ENCODE results near the gene HOXB1.
"Not testable (repeated sequence)": the region's sequence is repeated elsewhere in the genome, so short reads cannot be mapped to it uniquely, and the experiment has no call there.

DNA sequence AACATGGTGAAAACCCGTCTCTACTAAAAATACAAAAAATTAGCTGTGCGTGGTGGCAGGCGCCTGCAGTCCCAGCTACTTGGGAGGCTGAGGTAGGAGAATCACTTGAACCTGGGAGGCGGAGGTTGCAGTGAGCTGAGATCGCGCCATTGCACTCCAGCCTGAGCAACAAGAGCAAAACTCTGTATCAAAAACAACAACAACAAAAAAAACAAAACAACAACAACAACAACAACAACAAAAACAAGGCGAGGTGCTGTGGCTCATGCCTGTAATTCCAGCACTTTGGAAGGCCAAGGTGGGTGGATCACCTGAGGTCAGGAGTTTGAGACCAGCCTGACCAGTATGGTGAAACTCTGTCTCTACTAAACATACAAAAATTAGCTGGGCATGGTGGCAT is 21.1 kb downstream of the HOXB1 start:
- not testable (repeated sequence) for TF ChIP-seq POLR2AphosphoS5 (IDR thresholded peaks at IDR 0.05; ENCODE audit: low read depth, low read length); MAFK (IDR thresholded peaks at IDR 0.05; ENCODE audit: low read depth, low read length); JUND (IDR thresholded peaks at IDR 0.05; ENCODE audit: low read length); TAF1 (IDR thresholded peaks at IDR 0.05; ENCODE audit: low read depth, low read length); CREB1 (IDR thresholded peaks at IDR 0.05); KDM1A (IDR thresholded peaks at IDR 0.05; ENCODE audit: borderline replicate concordance, low read length); TEAD4 (IDR thresholded peaks at IDR 0.05; ENCODE audit: low read depth, low read length); POLR2A (IDR thresholded peaks at IDR 0.05; ENCODE audit: control extremely low read depth in 1 of 2, low read depth in 2 of 2, low read length in 2 of 2)
- TF ChIP-seq, protein P1, sequence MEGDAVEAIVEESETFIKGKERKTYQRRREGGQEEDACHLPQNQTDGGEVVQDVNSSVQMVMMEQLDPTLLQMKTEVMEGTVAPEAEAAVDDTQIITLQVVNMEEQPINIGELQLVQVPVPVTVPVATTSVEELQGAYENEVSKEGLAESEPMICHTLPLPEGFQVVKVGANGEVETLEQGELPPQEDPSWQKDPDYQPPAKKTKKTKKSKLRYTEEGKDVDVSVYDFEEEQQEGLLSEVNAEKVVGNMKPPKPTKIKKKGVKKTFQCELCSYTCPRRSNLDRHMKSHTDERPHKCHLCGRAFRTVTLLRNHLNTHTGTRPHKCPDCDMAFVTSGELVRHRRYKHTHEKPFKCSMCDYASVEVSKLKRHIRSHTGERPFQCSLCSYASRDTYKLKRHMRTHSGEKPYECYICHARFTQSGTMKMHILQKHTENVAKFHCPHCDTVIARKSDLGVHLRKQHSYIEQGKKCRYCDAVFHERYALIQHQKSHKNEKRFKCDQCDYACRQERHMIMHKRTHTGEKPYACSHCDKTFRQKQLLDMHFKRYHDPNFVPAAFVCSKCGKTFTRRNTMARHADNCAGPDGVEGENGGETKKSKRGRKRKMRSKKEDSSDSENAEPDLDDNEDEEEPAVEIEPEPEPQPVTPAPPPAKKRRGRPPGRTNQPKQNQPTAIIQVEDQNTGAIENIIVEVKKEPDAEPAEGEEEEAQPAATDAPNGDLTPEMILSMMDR (IDR thresholded peaks at IDR 0.05; ENCODE audit: control extremely low read depth in 1 of 3, insufficient read depth in 1 of 3, low read depth in 1 of 3, low read length in 3 of 3) = not testable (repeated sequence)
